Progenitor cell of endocrine pancreas (in vitro differentiated cells): ENCODE results near the gene CDKN2B. TPM values are rescaled to one million over a fixed set of nuclear protein-coding genes. Genes with fewer than 3 reads are reported as not detected.

Source experiments
- DNase-seq: peaks from one replicate; pipeline ENCODE4 v3.0.0; 2021; ENCODE audit warnings: low spot score; ENCODE audit not compliant: unreplicated experiment
- H3K27ac Mint-ChIP-seq: 2 replicates; pipeline ENCODE4 v1.8.0; 2021; ENCODE audit warnings: mild to moderate bottlenecking, moderate library complexity, mixed read lengths
- H3K27me3 Mint-ChIP-seq: 2 replicates; pipeline ENCODE4 v1.8.0; 2021; ENCODE audit warnings: mixed read lengths
- H3K36me3 Mint-ChIP-seq: 2 replicates; pipeline ENCODE4 v1.8.0; 2022; ENCODE audit warnings: mixed read lengths; ENCODE audit not compliant: insufficient read depth
- H3K4me1 Mint-ChIP-seq: 2 replicates; pipeline ENCODE4 v1.8.0; 2021; ENCODE audit warnings: low read depth, mixed read lengths
- H3K4me3 Mint-ChIP-seq: 2 replicates; pipeline ENCODE4 v1.8.0; 2021; ENCODE audit warnings: low read depth, mild to moderate bottlenecking, moderate library complexity, mixed read lengths
- H3K9me3 Mint-ChIP-seq: 2 replicates; pipeline ENCODE4 v1.8.0; 2021; ENCODE audit warnings: low read depth, mixed read lengths
- CTCF ChIP-seq: fragments of 200-600 bp; sonication (generic); IDR thresholded peaks from one replicate; pipeline ENCODE4 v1.5.0; 2021; ENCODE audit warnings: antibody characterized with exemption, mild to moderate bottlenecking; ENCODE audit not compliant: unreplicated experiment
- total RNA-seq: library from RNA; stranded (reverse); gene quantifications from 2 replicates; pipeline ENCODE4 v1.2.1, GENCODE V29; 2021

Gene CDKN2B
- total RNA-seq, 1 donor from 2014 or later = 1.2 TPM

GRCh38 chr9:21994556-21995005, 14.5 kb downstream of the CDKN2B start, which contains the start of gene CDKN2B-AS1:
Gene CDKN2B-AS1 (plus strand): TSS chr9:21994791.
- H3K27ac Mint-ChIP-seq = no peak within 1 kb of the TSS

GRCh38 chr9:21993893-21994555, 15.1 kb downstream of the CDKN2B start, which contains the start of gene CDKN2A:
Gene CDKN2A (minus strand): TSS chr9:21994392.
- Mint-ChIP-seq H3K27me3 (peaks cover 85% of the 10 kb centered on the region), H3K27ac (peak within 1 kb of the TSS; percentile 71), H3K4me3 (peak within 1 kb of the TSS; percentile 60), H3K36me3 (no peaks in the 10 kb centered on the region), H3K9me3 (no peaks in the 10 kb centered on the region), H3K4me1 (peaks cover 3% of the 10 kb centered on the region)
- peak; percentile 9 for TF ChIP-seq CTCF
- peak; percentile 36 for DNase-seq

More at GRCh38 chr9:21994556-21995005, 14.5 kb downstream of the CDKN2B start, which contains the start of gene CDKN2B-AS1:
- no peak for TF ChIP-seq CTCF
- Mint-ChIP-seq H3K9me3 (no peaks in the 10 kb centered on the region), H3K4me3 (peak within 1 kb of the TSS; percentile 60), H3K4me1 (peaks cover 3% of the 10 kb centered on the region), H3K36me3 (no peaks in the 10 kb centered on the region), H3K27me3 (peaks cover 82% of the 10 kb centered on the region)
- DNase-seq = peak; percentile 25

- Mint-ChIP-seq H3K27ac (no peak overlapping the region), H3K4me3 (no peak overlapping the region), H3K4me1 (peaks cover 3% of the 10 kb centered on the region), H3K9me3 (no peaks in the 10 kb centered on the region), H3K27me3 (peaks cover 85% of the 10 kb centered on the region), H3K36me3 (no peaks in the 10 kb centered on the region)
- TF ChIP-seq CTCF = no peak
- no peak for DNase-seq
These were observed 16.1 kb downstream of the CDKN2B start for GRCh38 chr9:21993007-21993406.

GRCh38 chr9:21991072-21991959, 17.8 kb downstream of the CDKN2B start:
- no peak for DNase-seq
- Mint-ChIP-seq H3K27me3 (peaks cover 84% of the 10 kb centered on the region), H3K4me1 (peaks cover 3% of the 10 kb centered on the region), H3K9me3 (no peaks in the 10 kb centered on the region), H3K27ac (no peak overlapping the region), H3K4me3 (no peak overlapping the region), H3K36me3 (no peaks in the 10 kb centered on the region)
- TF ChIP-seq CTCF = no peak
